Measurements from ENCODE around the gene RHOJ. TPM values are rescaled to one million over a fixed set of nuclear protein-coding genes. Genes with fewer than 3 reads are reported as not detected.

The RHOJ gene
- total RNA-seq, 1 experiment from 2014 or later, result not detected

GRCh38 chr14:63273717-63274655 lies 69.7 kb downstream of the RHOJ start (continued):
- TF ChIP-seq RAD21 (IDR thresholded peaks at IDR 0.05; ENCODE audit: low read depth) (no peak), CBX3 (IDR thresholded peaks at IDR 0.05; ENCODE audit: low read depth) (no peak)

- no peak overlapping the region for H3K4me3 ChIP-seq (replicated peaks in 1 of 2; ENCODE audit: low read depth in 1 of 2, low read length in 2 of 2)
- no peak overlapping the region for H3K9ac ChIP-seq (ENCODE audit: low read length)
- H3K4me2 ChIP-seq (ENCODE audit: low read length), result no peak overlapping the region
- no peaks in the 10 kb centered on the region for H3K36me3 ChIP-seq (ENCODE audit: control insufficient read depth in 1 of 2, insufficient read depth in 2 of 2, low read length in 2 of 2)
- H2AFZ ChIP-seq (ENCODE audit: low read depth, low read length, poor library complexity, severe bottlenecking), result no peak overlapping the region
- intact Hi-C loops (cut with micrococcal nuclease), result loop anchor here (1.0 to 10.0 kb wide), 4 partner anchors 101 to 1381 kb away; no protein-coding TSS in a partner anchor
- ChIA-PET CTCF (interaction anchor here (0.7 to 1.0 kb wide), 3 partner anchors 101 to 1096 kb away, joined by 3 to 5 read pairs (median 3); no protein-coding TSS in a partner anchor), RAD21 (ENCODE audit: low non-redundant PET in 1 of 2, low total read pairs in 2 of 2, uncharacterized antibody in 2 of 2, unreplicated experiment in 2 of 2) (no interaction called here), POLR2A (no interaction called here)
- no TSS peak for BruUV-seq (replicated peaks)
- no peaks in the 10 kb centered on the region for H3K9me3 ChIP-seq (ENCODE audit: control insufficient read depth in 1 of 2, insufficient read depth in 1 of 2, low read depth in 1 of 2, low read length in 2 of 2)
- no peak for ATAC-seq
- H4K20me1 ChIP-seq (ENCODE audit: insufficient read depth), result no peaks in the 10 kb centered on the region
- no peaks in the 10 kb centered on the region for H3K79me2 ChIP-seq (ENCODE audit: insufficient read depth, low read length)
- DNase-seq (ENCODE audit: low read depth, low spot score), result no peak
- H3K27me3 ChIP-seq (ENCODE audit: insufficient read depth, low read length), result peaks cover 10% of the 10 kb centered on the region
- H3K9me2 ChIP-seq (ENCODE audit: insufficient read depth), result no peaks in the 10 kb centered on the region
- H3K4me1 ChIP-seq (ENCODE audit: control insufficient read depth in 1 of 2, insufficient read depth in 2 of 2, low read length in 2 of 2), result no peaks in the 10 kb centered on the region
- TF ChIP-seq SIN3A (IDR thresholded peaks at IDR 0.05; ENCODE audit: low read depth) (no peak), ZFX (IDR thresholded peaks at IDR 0.05) (no peak), ZBTB33 (IDR thresholded peaks at IDR 0.05; ENCODE audit: extremely low read depth, insufficient replicate concordance, low read length) (no peak), ZNF274 (IDR thresholded peaks at IDR 0.05; ENCODE audit: low read depth, low read length) (no peak), SRF (IDR thresholded peaks at IDR 0.05; ENCODE audit: low read depth) (no peak), EGR1 (IDR thresholded peaks at IDR 0.05; ENCODE audit: low read depth) (no peak)
- TF ChIP-seq, protein P1, sequence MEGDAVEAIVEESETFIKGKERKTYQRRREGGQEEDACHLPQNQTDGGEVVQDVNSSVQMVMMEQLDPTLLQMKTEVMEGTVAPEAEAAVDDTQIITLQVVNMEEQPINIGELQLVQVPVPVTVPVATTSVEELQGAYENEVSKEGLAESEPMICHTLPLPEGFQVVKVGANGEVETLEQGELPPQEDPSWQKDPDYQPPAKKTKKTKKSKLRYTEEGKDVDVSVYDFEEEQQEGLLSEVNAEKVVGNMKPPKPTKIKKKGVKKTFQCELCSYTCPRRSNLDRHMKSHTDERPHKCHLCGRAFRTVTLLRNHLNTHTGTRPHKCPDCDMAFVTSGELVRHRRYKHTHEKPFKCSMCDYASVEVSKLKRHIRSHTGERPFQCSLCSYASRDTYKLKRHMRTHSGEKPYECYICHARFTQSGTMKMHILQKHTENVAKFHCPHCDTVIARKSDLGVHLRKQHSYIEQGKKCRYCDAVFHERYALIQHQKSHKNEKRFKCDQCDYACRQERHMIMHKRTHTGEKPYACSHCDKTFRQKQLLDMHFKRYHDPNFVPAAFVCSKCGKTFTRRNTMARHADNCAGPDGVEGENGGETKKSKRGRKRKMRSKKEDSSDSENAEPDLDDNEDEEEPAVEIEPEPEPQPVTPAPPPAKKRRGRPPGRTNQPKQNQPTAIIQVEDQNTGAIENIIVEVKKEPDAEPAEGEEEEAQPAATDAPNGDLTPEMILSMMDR (IDR thresholded peaks at IDR 0.05 in 2 of 3, conservative IDR thresholded peaks at IDR 0.05 in 1 of 3; ENCODE audit: borderline replicate concordance in 1 of 3, insufficient read depth in 1 of 3, low read depth in 2 of 3, low read length in 2 of 3), result no peak
- no peak overlapping the region for H3K27ac ChIP-seq (ENCODE audit: low read depth, low read length)
These were observed 71.4 kb downstream of the RHOJ start for GRCh38 chr14:63275611-63276010.
